H9 (cell line): ENCODE results near the gene KCNK1. TPM values are rescaled to one million over a fixed set of nuclear protein-coding genes. Genes with fewer than 3 reads are reported as not detected.

Source experiments
- DNase-seq: peaks from one replicate; pipeline ENCODE4 v3.0.0-alpha.2; 2017
- H2AFZ ChIP-seq: one replicate; pipeline ENCODE4 v1.6.1; 2013; ENCODE audit warnings: mild to moderate bottlenecking, low read length, control low read depth, moderate library complexity
- H2AK5ac ChIP-seq: 2 replicates; pipeline ENCODE4 v1.6.1; 2013; ENCODE audit warnings: low read length, control low read depth, mixed read lengths; ENCODE audit not compliant: insufficient read length
- H2BK120ac ChIP-seq: one replicate; pipeline ENCODE4 v1.6.1; 2013; ENCODE audit warnings: low read depth, mild to moderate bottlenecking, low read length, control low read depth, inconsistent platforms; ENCODE audit not compliant: poor library complexity, severe bottlenecking
- H2BK12ac ChIP-seq: 2 replicates; pipeline ENCODE4 v1.6.1; 2013; ENCODE audit warnings: low read length, control low read depth, mixed read lengths, low read depth; ENCODE audit not compliant: insufficient read length
- H2BK15ac ChIP-seq: 2 replicates; pipeline ENCODE4 v1.6.1; 2013; ENCODE audit warnings: low read depth, low read length, control low read depth
- H2BK20ac ChIP-seq: one replicate; pipeline ENCODE4 v1.6.1; 2013; ENCODE audit warnings: low read depth, mild to moderate bottlenecking, low read length, control low read depth, inconsistent platforms; ENCODE audit not compliant: poor library complexity, severe bottlenecking
- H2BK5ac ChIP-seq: 2 replicates; pipeline ENCODE4 v1.6.1; 2013; ENCODE audit warnings: low read length, control low read depth, mixed read lengths; ENCODE audit not compliant: insufficient read length
- H3K14ac ChIP-seq: 2 replicates; pipeline ENCODE4 v1.6.1; 2013; ENCODE audit warnings: low read length, control low read depth; ENCODE audit not compliant: insufficient read depth
- H3K18ac ChIP-seq: 2 replicates; pipeline ENCODE4 v1.6.1; 2013; ENCODE audit warnings: low read depth, mild to moderate bottlenecking, mixed read lengths, low read length, control low read depth; ENCODE audit not compliant: insufficient read length
- H3K23ac ChIP-seq: 2 replicates; pipeline ENCODE4 v1.6.1; 2013; ENCODE audit warnings: low read length, control low read depth, mixed read lengths, low read depth; ENCODE audit not compliant: insufficient read length
- H3K23me2 ChIP-seq: 2 replicates; pipeline ENCODE4 v1.6.1; 2013; ENCODE audit warnings: low read depth, mild to moderate bottlenecking, mixed read lengths, low read length, control low read depth; ENCODE audit not compliant: insufficient read length, poor library complexity, severe bottlenecking
- H3K27ac ChIP-seq: 2 replicates; pipeline ENCODE4 v1.5.1; 2013; ENCODE audit warnings: low read length, control low read depth, mixed read lengths, low read depth; ENCODE audit not compliant: insufficient read length
- H3K27me3 ChIP-seq: 2 replicates; pipeline ENCODE4 v1.6.1; 2013; ENCODE audit warnings: low read length, control low read depth, inconsistent platforms; ENCODE audit not compliant: insufficient read depth
- H3K4ac ChIP-seq: 2 replicates; pipeline ENCODE4 v1.6.1; 2013; ENCODE audit warnings: low read depth, mild to moderate bottlenecking, control low read depth, inconsistent platforms, low read length, moderate library complexity
- H3K4me1 ChIP-seq: 2 replicates; pipeline ENCODE4 v1.6.1; 2013; ENCODE audit warnings: low read length, control low read depth, inconsistent platforms; ENCODE audit not compliant: insufficient read depth
- H3K4me2 ChIP-seq: 2 replicates; pipeline ENCODE4 v1.6.1; 2013; ENCODE audit warnings: low read length, control low read depth, mixed read lengths; ENCODE audit not compliant: insufficient read length, insufficient read depth
- H3K56ac ChIP-seq: 2 replicates; pipeline ENCODE4 v1.6.1; 2013; ENCODE audit warnings: low read depth, mild to moderate bottlenecking, mixed read lengths, low read length, control low read depth; ENCODE audit not compliant: insufficient read length
- H3K79me1 ChIP-seq: 2 replicates; pipeline ENCODE4 v1.6.1; 2013; ENCODE audit warnings: low read depth, mild to moderate bottlenecking, moderate library complexity, low read length, control low read depth, inconsistent platforms; ENCODE audit not compliant: insufficient read depth, poor library complexity, severe bottlenecking
- H3K79me2 ChIP-seq: 2 replicates; pipeline ENCODE4 v1.6.1; 2013; ENCODE audit warnings: low read length, control low read depth, inconsistent platforms; ENCODE audit not compliant: insufficient read depth
- H3K9ac ChIP-seq: 2 replicates; pipeline ENCODE4 v1.6.1; 2013; ENCODE audit warnings: low read length, control low read depth, mixed read lengths; ENCODE audit not compliant: insufficient read length; ENCODE audit errors: extremely low read depth
- H3K9me3 ChIP-seq: one replicate; pipeline ENCODE4 v1.6.1; 2013; ENCODE audit warnings: low read depth, low read length, inconsistent platforms; ENCODE audit not compliant: control insufficient read depth
- H3T11ph ChIP-seq: one replicate; pipeline ENCODE4 v1.6.1; 2013; ENCODE audit warnings: mild to moderate bottlenecking, low read length, control low read depth, inconsistent platforms
- H4K20me1 ChIP-seq: one replicate; pipeline ENCODE4 v1.6.1; 2013; ENCODE audit not compliant: control insufficient read depth, insufficient read length, insufficient read depth
- H4K5ac ChIP-seq: 2 replicates; pipeline ENCODE4 v1.6.1; 2013; ENCODE audit warnings: low read depth, mild to moderate bottlenecking, mixed read lengths, low read length, control low read depth; ENCODE audit not compliant: insufficient read length
- H4K8ac ChIP-seq: replicated peaks from 2 replicates; pipeline ENCODE4 v1.6.1; 2013; ENCODE audit warnings: low read length, control low read depth, mixed read lengths, low read depth; ENCODE audit not compliant: insufficient read length
- H4K91ac ChIP-seq: 2 replicates; pipeline ENCODE4 v1.6.1; 2013; ENCODE audit warnings: low read depth, mild to moderate bottlenecking, moderate library complexity, mixed read lengths, low read length, control low read depth; ENCODE audit not compliant: insufficient read length
- H3K27ac Mint-ChIP-seq, 3 experiments: 2 replicates in 2 of 3; 3 replicates in 1 of 3; pipeline ENCODE4 v1.8.0; 2020 to 2021; ENCODE audit warnings: mixed read lengths in 3 of 3, mild to moderate bottlenecking in 1 of 3, moderate library complexity in 1 of 3
- H3K27me3 Mint-ChIP-seq: 2 replicates; pipeline ENCODE4 v1.8.0; 2021; ENCODE audit warnings: low read depth, mild to moderate bottlenecking, moderate library complexity, mixed read lengths
- H3K36me3 Mint-ChIP-seq, 3 experiments: 2 replicates in 2 of 3; 3 replicates in 1 of 3; pipeline ENCODE4 v1.8.0; 2020 to 2021; ENCODE audit warnings: low read depth in 3 of 3, mixed read lengths in 3 of 3; ENCODE audit not compliant: insufficient read depth in 1 of 3
- H3K4me1 Mint-ChIP-seq, 2 experiments: 2 replicates each; pipeline ENCODE4 v1.8.0; 2020; ENCODE audit warnings: mixed read lengths in 2 of 2
- H3K4me3 Mint-ChIP-seq, 2 experiments: 2 replicates in 1 of 2; 3 replicates in 1 of 2; pipeline ENCODE4 v1.8.0; 2020 to 2021; ENCODE audit warnings: mild to moderate bottlenecking in 2 of 2, mixed read lengths in 2 of 2, moderate library complexity in 1 of 2
- H3K9me3 Mint-ChIP-seq, 2 experiments: 2 replicates in 1 of 2; 3 replicates in 1 of 2; pipeline ENCODE4 v1.8.0; 2020; ENCODE audit warnings: mild to moderate bottlenecking in 2 of 2, mixed read lengths in 2 of 2, moderate library complexity in 1 of 2
- WGBS: extraction: QIAGEN DNeasy Blood & Tissue Kit; methylation state at CpG from one replicate; pipeline ENCODE4 v1.1.7; 2013; ENCODE audit warnings: missing lambda C conversion rate, low lambda C conversion rate, mixed read lengths; ENCODE audit not compliant: insufficient read length; ENCODE audit errors: extremely low coverage; 5-methylcytosine and 5-hydroxymethylcytosine counted together
- total RNA-seq: library from RNA; stranded (reverse); gene quantifications from 2 replicates; pipeline ENCODE4 v1.2.1, GENCODE V29; 2021
- TF ChIP-seq, protein P1 (sequence below): fragments of 200-600 bp; sonication (generic); conservative IDR thresholded peaks from 3 replicates; pipeline ENCODE4 v1.8.0; 2021; ENCODE audit warnings: antibody characterized with exemption, mild to moderate bottlenecking

Gene KCNK1
- total RNA-seq, 1 experiment from 2014 or later: 9.9 TPM

GRCh38 chr1:233640179-233640578 lies 26.3 kb downstream of the KCNK1 start:
- peaks cover 34 to 38% of the 10 kb centered on the region in 2 experiments for H3K4me1 Mint-ChIP-seq
- no CpG with 5 or more reads among the region's 3 CpGs for WGBS
- no peaks in the 10 kb centered on the region for H3K9me3 ChIP-seq

More at GRCh38 chr1:233640179-233640578, 26.3 kb downstream of the KCNK1 start:
- Histone ChIP-seq H4K20me1 (no peaks in the 10 kb centered on the region), H3K4me2 (no peak overlapping the region), H4K91ac (no peak overlapping the region), H3K4me1 (peaks cover 5% of the 10 kb centered on the region; the same call in 1 of the 2 replicates), H2AK5ac (no peak overlapping the region), H2BK120ac (no peak overlapping the region), H3K9ac (no peak overlapping the region), H3K14ac (no peak overlapping the region), H3K27ac (no peak overlapping the region), H2BK20ac (no peak overlapping the region), H3K27me3 (no peaks in the 10 kb centered on the region), H4K5ac (no peak overlapping the region), H3K18ac (no peak overlapping the region), H2BK12ac (no peak overlapping the region), H3K79me1 (no peaks in the 10 kb centered on the region), H2BK5ac (no peak overlapping the region), H3K23ac (no peak overlapping the region), H3K56ac (no peak overlapping the region), H3K4ac (no peak overlapping the region), H2BK15ac (no peak overlapping the region), H3T11ph (no peak overlapping the region), H2AFZ (no peak overlapping the region), H3K23me2 (no peaks in the 10 kb centered on the region), H3K79me2 (0 out of 2 replicates have a peak, but pooled peaks cover 2% of the 10 kb centered on the region), H4K8ac (no peak overlapping the region)
- no peak overlapping the region for H3K27ac Mint-ChIP-seq
- peaks cover 19 to 29% (median 22%) of the 10 kb centered on the region in 3 experiments for H3K36me3 Mint-ChIP-seq
- no peak for DNase-seq
- no peak overlapping the region for H3K4me3 Mint-ChIP-seq
- TF ChIP-seq, protein P1, sequence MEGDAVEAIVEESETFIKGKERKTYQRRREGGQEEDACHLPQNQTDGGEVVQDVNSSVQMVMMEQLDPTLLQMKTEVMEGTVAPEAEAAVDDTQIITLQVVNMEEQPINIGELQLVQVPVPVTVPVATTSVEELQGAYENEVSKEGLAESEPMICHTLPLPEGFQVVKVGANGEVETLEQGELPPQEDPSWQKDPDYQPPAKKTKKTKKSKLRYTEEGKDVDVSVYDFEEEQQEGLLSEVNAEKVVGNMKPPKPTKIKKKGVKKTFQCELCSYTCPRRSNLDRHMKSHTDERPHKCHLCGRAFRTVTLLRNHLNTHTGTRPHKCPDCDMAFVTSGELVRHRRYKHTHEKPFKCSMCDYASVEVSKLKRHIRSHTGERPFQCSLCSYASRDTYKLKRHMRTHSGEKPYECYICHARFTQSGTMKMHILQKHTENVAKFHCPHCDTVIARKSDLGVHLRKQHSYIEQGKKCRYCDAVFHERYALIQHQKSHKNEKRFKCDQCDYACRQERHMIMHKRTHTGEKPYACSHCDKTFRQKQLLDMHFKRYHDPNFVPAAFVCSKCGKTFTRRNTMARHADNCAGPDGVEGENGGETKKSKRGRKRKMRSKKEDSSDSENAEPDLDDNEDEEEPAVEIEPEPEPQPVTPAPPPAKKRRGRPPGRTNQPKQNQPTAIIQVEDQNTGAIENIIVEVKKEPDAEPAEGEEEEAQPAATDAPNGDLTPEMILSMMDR: no peak
- H3K27me3 Mint-ChIP-seq: no peaks in the 10 kb centered on the region; the same call in 1 of the 2 replicates
- peaks cover 0 to 8% of the 10 kb centered on the region in 2 experiments; a peak in 3 of 5 replicates for H3K9me3 Mint-ChIP-seq
